ENCODE measurements around the gene TC2N.
"Not testable (repeated sequence)": the region's sequence is repeated elsewhere in the genome, so short reads cannot be mapped to it uniquely, and the experiment has no call there.

The TC2N gene

GRCh38 chr14:91830777-91831176, 36.6 kb downstream of the TC2N start:
- DNase-seq: peak in 1 of 14 donors; percentile 38

GRCh38 chr14:91829511-91829910, 37.8 kb downstream of the TC2N start:
- no peak for DNase-seq

- DNase-seq: no peak
These were observed 39.6 kb downstream of the TC2N start for GRCh38 chr14:91827746-91828145.

- DNase-seq: no peak
These were observed 49.6 kb downstream of the TC2N start for GRCh38 chr14:91817566-91818325.

- no peak for DNase-seq
These were observed 53.0 kb downstream of the TC2N start for GRCh38 chr14:91814317-91814716.

- no peak for DNase-seq
These were observed 56.6 kb downstream of the TC2N start for GRCh38 chr14:91810699-91811098.

- no peak for DNase-seq
These were observed 60.6 kb downstream of the TC2N start for GRCh38 chr14:91806716-91807115.

- DNase-seq: not testable (repeated sequence)
These were observed 61.2 kb downstream of the TC2N start for GRCh38 chr14:91806094-91806493.

- no peak for DNase-seq
These were observed 61.7 kb downstream of the TC2N start for GRCh38 chr14:91805659-91806058.

GRCh38 chr14:91801358-91801757, 66.0 kb downstream of the TC2N start:
- no peak for DNase-seq

GRCh38 chr14:91796617-91797347, 70.6 kb downstream of the TC2N start:
- no peak for DNase-seq

- no peak for DNase-seq
These were observed 73.6 kb downstream of the TC2N start for GRCh38 chr14:91793704-91794103.

- DNase-seq: no peak
These were observed 81.1 kb downstream of the TC2N start for GRCh38 chr14:91786188-91786587.

- no peak for DNase-seq
These were observed 86.9 kb downstream of the TC2N start for GRCh38 chr14:91780452-91780851.

- no peak for DNase-seq
These were observed 89.1 kb downstream of the TC2N start for GRCh38 chr14:91778217-91778616.

GRCh38 chr14:91774140-91775096, 92.9 kb downstream of the TC2N start:
- no peak for DNase-seq

GRCh38 chr14:91770185-91770584, 97.2 kb downstream of the TC2N start:
- no peak for DNase-seq

- no peak for DNase-seq
These were observed 111.6 kb downstream of the TC2N start for GRCh38 chr14:91755570-91756295.

- no peak for DNase-seq
These were observed 112.5 kb downstream of the TC2N start for GRCh38 chr14:91754819-91755218.

GRCh38 chr14:91754185-91754584, 113.2 kb downstream of the TC2N start:
- no peak for DNase-seq

- DNase-seq: no peak
These were observed 113.7 kb downstream of the TC2N start for GRCh38 chr14:91753501-91754128.

- DNase-seq: peak in 1 of 14 donors; percentile 11
These were observed 114.4 kb downstream of the TC2N start for GRCh38 chr14:91752961-91753360.
